ENCODE data around the gene KRTAP9-2. TPM values are rescaled to one million over a fixed set of nuclear protein-coding genes. Genes with fewer than 3 reads are reported as not detected.
"Not testable (repeated sequence)": the region's sequence is repeated elsewhere in the genome, so short reads cannot be mapped to it uniquely, and the experiment has no call there.

KRTAP9-2 gene
- not detected for total RNA-seq

DNA sequence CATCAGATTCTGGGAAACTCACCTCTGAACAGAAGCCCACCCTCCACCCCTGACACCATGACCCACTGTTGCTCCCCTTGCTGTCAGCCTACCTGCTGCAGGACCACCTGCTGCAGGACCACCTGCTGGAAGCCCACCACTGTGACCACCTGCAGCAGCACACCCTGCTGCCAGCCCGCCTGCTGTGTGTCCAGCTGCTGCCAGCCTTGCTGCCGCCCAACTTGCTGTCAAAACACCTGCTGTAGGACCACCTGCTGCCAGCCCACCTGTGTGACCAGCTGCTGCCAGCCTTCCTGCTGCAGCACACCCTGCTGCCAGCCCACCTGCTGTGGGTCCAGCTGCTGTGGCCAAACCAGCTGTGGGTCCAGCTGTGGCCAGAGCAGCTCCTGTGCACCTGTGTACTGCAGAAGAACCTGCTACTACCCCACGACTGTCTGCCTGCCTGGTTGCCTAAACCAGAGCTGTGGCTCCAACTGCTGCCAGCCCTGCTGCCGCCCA, at the start of gene KRTAP9-2:
KRTAP9-2 (plus strand) TSS at position 51 of the 498 bp plus-strand sequence; CDS start at position 58, 7 bp downstream.
- DNase-seq; POLR2A ChIA-PET; H3K27ac Mint-ChIP-seq; H3K36me3 Mint-ChIP-seq (ENCODE audit: low read depth); H3K4me3 Mint-ChIP-seq; H3K27me3 Mint-ChIP-seq; CTCF ChIA-PET; H3K4me1 Mint-ChIP-seq; H3K9me3 Mint-ChIP-seq: not testable (repeated sequence)

GRCh38 chr17:41176744-41177387, 49.6 kb upstream of the KRTAP9-2 start:
- Mint-ChIP-seq H3K27me3 (peaks cover 5% of the 10 kb centered on the region), H3K9me3 (no peaks in the 10 kb centered on the region), H3K36me3 (ENCODE audit: low read depth) (no peaks in the 10 kb centered on the region), H3K4me1 (no peaks in the 10 kb centered on the region), H3K4me3 (no peak overlapping the region), H3K27ac (no peak overlapping the region)
- ChIA-PET CTCF (no interaction called here), POLR2A (no interaction called here)
- DNase-seq = no peak

GRCh38 chr17:41177727-41178271, 48.6 kb upstream of the KRTAP9-2 start, which contains the start of gene KRTAP4-2:
Gene KRTAP4-2, minus strand, starts transcription at chr17:41178221. Its CDS starts 57 bp downstream, at chr17:41178164.
- H3K9me3 Mint-ChIP-seq = no peaks in the 10 kb centered on the region
- H3K4me1 Mint-ChIP-seq = no peaks in the 10 kb centered on the region
- no peak within 1 kb of the TSS for H3K4me3 Mint-ChIP-seq
- peaks cover 3% of the 10 kb centered on the region for H3K27me3 Mint-ChIP-seq
- no peak within 1 kb of the TSS for H3K27ac Mint-ChIP-seq
- no peak for DNase-seq
- ChIA-PET CTCF (no interaction called here), POLR2A (no interaction called here)
- no peaks in the 10 kb centered on the region for H3K36me3 Mint-ChIP-seq (ENCODE audit: low read depth)

DNA sequence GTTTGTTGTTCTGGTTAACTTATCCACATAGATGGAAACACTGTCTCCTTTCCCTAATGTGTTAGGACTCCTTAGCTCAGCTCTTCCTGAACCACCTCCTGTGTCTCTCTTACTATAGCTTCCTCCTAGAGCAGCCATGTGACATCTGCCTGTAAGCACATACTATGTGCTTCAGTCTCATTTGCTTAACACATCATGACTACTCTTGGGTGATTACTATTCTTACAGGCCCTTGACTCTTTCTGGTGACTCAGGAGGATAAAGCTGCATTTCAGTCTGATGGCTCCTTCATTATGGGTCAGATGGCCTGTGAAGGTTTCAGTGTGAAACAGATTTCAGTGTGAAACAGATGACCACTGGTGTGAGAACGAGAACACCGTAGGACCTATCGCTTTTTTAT, 48.1 kb upstream of the KRTAP9-2 start:
- no peak overlapping the region for H3K27ac Mint-ChIP-seq
- H3K4me3 Mint-ChIP-seq = no peak overlapping the region
- no peaks in the 10 kb centered on the region for H3K9me3 Mint-ChIP-seq
- CTCF ChIA-PET = no interaction called here
- no peak for DNase-seq
- no peaks in the 10 kb centered on the region for H3K36me3 Mint-ChIP-seq (ENCODE audit: low read depth)
- no peaks in the 10 kb centered on the region for H3K4me1 Mint-ChIP-seq
- H3K27me3 Mint-ChIP-seq = peaks cover 3% of the 10 kb centered on the region
- POLR2A ChIA-PET = interaction anchor here (0.8 kb wide), 1 partner anchor 9 kb away, joined by 3 read pairs; no protein-coding TSS in a partner anchor

DNA sequence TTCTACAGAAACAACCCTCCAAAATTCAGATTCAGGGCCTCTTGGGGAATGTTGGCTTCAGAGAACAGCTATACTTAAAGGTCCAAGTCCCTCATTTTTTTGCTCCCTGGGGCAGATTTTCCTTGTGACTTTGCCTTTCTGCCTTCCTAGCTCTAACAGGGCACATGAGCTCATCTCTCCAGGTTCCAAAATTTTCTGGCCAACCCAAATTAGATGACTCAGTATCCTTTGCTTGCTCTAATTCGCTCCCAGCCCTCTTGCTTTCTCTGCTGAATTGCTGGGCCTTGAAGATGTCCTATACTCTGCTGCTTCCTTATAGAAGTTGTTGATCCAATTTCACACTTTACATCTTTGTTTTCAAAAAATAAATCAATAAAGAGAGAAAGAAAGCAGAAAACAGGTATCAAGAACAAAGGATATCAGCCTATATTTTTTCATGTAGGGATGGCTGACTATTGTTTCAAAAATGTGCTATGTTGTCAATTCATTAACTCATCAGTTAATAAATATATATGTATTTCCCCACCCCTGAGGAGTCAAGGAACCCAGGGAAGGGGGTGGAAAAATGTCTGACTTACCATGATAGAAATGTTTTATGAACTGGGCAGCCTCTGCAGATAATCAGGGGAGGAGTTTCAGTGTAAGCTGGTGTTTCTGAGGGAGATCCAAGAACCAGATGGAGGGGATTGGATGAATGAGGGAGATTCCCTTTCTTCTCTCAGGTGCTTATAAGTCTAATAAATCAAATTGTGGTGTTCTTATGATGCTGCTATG, 47.4 kb upstream of the KRTAP9-2 start:
- H3K27me3 Mint-ChIP-seq = peaks cover 3% of the 10 kb centered on the region
- CTCF ChIA-PET = no interaction called here
- H3K36me3 Mint-ChIP-seq (ENCODE audit: low read depth) = no peaks in the 10 kb centered on the region
- H3K9me3 Mint-ChIP-seq = no peaks in the 10 kb centered on the region
- DNase-seq = no peak
- H3K4me3 Mint-ChIP-seq = no peak overlapping the region
- no peak overlapping the region for H3K27ac Mint-ChIP-seq
- POLR2A ChIA-PET = interaction anchor here (0.8 kb wide), 1 partner anchor 9 kb away, joined by 3 read pairs; no protein-coding TSS in a partner anchor
- H3K4me1 Mint-ChIP-seq = no peaks in the 10 kb centered on the region

- CTCF ChIA-PET = no interaction called here
- H3K36me3 Mint-ChIP-seq (ENCODE audit: low read depth) = no peaks in the 10 kb centered on the region
- POLR2A ChIA-PET = no interaction called here
- H3K9me3 Mint-ChIP-seq = no peaks in the 10 kb centered on the region
- DNase-seq = no peak
- H3K27ac Mint-ChIP-seq = no peak within 1 kb of the TSS
- H3K4me1 Mint-ChIP-seq = no peaks in the 10 kb centered on the region
- H3K4me3 Mint-ChIP-seq = no peak within 1 kb of the TSS
- H3K27me3 Mint-ChIP-seq = no peaks in the 10 kb centered on the region
Observed at GRCh38 chr17:41184480-41184961, 41.9 kb upstream of the KRTAP9-2 start, which contains the start of gene KRTAP4-1. Gene KRTAP4-1, minus strand, starts transcription at chr17:41184911. Its CDS starts 57 bp downstream, at chr17:41184854.

- H3K27me3 Mint-ChIP-seq = no peaks in the 10 kb centered on the region
- no peak overlapping the region for H3K27ac Mint-ChIP-seq
- CTCF ChIA-PET = no interaction called here
Observed at GRCh38 chr17:41185001-41185400, 41.4 kb upstream of the KRTAP9-2 start.

DNA sequence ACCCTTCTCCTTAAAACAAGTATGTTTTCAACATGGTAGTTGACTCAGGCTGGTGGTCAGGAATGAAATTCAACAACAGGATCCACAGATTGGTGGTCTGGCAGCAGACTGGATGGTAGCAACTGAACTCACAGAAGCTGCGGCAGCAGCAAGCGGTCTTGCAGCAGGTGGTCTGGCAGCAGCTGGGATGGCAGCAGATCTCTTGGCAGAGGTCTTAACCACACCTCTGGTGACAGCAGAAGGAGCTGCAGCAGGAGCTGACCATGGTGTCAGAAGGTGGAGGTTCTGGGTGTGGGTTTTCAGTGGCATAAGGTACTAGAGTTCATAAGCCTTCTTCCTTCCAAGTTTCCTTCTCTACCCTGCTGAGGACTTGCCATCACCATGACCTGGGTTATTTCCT, 39.6 kb upstream of the KRTAP9-2 start:
- Mint-ChIP-seq H3K4me3 (no peak overlapping the region), H3K9me3 (no peaks in the 10 kb centered on the region), H3K4me1 (no peaks in the 10 kb centered on the region), H3K27me3 (peaks cover 6% of the 10 kb centered on the region), H3K27ac (no peak overlapping the region), H3K36me3 (ENCODE audit: low read depth) (no peaks in the 10 kb centered on the region)
- ChIA-PET CTCF (no interaction called here), POLR2A (no interaction called here)
- DNase-seq = no peak

More at GRCh38 chr17:41185001-41185400, 41.4 kb upstream of the KRTAP9-2 start:
- H3K4me3 Mint-ChIP-seq = no peak overlapping the region
- H3K9me3 Mint-ChIP-seq = no peaks in the 10 kb centered on the region
- H3K4me1 Mint-ChIP-seq = no peaks in the 10 kb centered on the region
- POLR2A ChIA-PET = no interaction called here
- no peak for DNase-seq
- no peaks in the 10 kb centered on the region for H3K36me3 Mint-ChIP-seq (ENCODE audit: low read depth)

- H3K4me1 Mint-ChIP-seq; POLR2A ChIA-PET; H3K27ac Mint-ChIP-seq; H3K4me3 Mint-ChIP-seq; H3K9me3 Mint-ChIP-seq; H3K36me3 Mint-ChIP-seq (ENCODE audit: low read depth); CTCF ChIA-PET; DNase-seq; H3K27me3 Mint-ChIP-seq: not testable (repeated sequence)
Observed at GRCh38 chr17:41189837-41190318, 36.6 kb upstream of the KRTAP9-2 start, which contains the start of gene KRTAP9-1. Gene KRTAP9-1, plus strand, starts transcription at chr17:41189887. Its CDS starts 0 bp downstream, at chr17:41189887.

DNA sequence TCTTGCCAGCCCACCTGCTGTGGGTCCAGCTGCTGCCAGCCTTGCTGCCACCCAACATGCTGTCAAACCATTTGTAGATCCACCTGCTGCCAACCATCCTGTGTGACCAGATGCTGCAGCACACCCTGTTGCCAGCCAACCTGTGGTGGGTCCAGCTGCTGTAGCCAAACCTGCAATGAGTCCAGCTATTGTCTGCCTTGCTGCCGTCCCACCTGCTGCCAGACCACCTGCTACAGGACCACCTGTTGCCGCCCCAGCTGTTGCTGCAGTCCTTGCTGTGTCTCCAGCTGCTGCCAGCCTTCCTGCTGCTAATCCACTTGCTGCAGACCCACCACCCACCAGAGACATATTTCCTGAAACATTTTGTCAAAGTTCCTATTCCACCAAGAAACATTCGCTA, 36.1 kb upstream of the KRTAP9-2 start:
- Mint-ChIP-seq H3K27me3 (peaks cover 9% of the 10 kb centered on the region), H3K36me3 (ENCODE audit: low read depth) (no peaks in the 10 kb centered on the region), H3K4me1 (no peaks in the 10 kb centered on the region), H3K9me3 (no peaks in the 10 kb centered on the region), H3K27ac (no peak overlapping the region), H3K4me3 (no peak overlapping the region)
- ChIA-PET CTCF (no interaction called here), POLR2A (no interaction called here)
- DNase-seq = no peak

- Mint-ChIP-seq H3K27me3 (peaks cover 16% of the 10 kb centered on the region), H3K9me3 (no peaks in the 10 kb centered on the region), H3K36me3 (ENCODE audit: low read depth) (no peaks in the 10 kb centered on the region), H3K4me3 (no peak overlapping the region), H3K4me1 (no peaks in the 10 kb centered on the region), H3K27ac (no peak overlapping the region)
- ChIA-PET POLR2A (interaction anchor here (0.9 kb wide), 1 partner anchor 14 kb away, joined by 3 read pairs; no protein-coding TSS in a partner anchor), CTCF (no interaction called here)
- DNase-seq = no peak
Observed at GRCh38 chr17:41196068-41196467, 30.4 kb upstream of the KRTAP9-2 start.

DNA sequence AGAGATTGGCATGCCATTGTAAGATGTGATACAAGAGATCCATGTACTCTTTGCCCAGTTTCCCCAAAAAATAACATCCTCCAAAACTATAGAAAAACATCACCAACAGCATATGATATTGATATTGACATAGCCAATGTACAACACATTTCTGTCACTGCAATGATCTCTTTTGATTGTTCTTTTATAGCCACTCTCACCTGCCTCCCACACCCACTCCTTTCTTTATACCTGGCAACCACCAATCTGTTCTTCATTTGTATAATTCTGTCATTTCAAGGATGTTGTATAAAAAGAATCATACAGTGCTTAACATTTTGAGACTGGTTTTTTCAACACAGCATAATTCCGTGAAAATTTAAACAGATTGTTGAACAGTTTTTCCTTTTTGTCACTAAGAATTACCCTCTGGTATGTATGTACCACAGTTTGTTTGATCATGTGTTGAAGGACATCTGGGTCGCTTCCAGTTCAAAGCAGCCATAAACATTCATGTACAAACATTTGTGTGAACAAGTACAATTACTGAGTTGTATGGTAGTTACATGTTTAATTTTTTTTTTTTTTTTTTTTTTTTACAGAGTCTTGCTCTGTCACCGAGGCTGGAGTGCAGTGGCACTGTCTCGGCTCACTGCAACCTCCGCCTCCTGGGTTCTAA, 26.9 kb upstream of the KRTAP9-2 start:
- no peaks in the 10 kb centered on the region for H3K9me3 Mint-ChIP-seq
- DNase-seq = no peak
- H3K4me3 Mint-ChIP-seq = no peak overlapping the region
- H3K27ac Mint-ChIP-seq = no peak overlapping the region
- no peaks in the 10 kb centered on the region for H3K4me1 Mint-ChIP-seq
- ChIA-PET CTCF (no interaction called here), POLR2A (no interaction called here)
- peaks cover 13% of the 10 kb centered on the region for H3K27me3 Mint-ChIP-seq
- H3K36me3 Mint-ChIP-seq (ENCODE audit: low read depth) = no peaks in the 10 kb centered on the region
